B cell (primary cell): ENCODE results near the gene PMPCA. TPM values are rescaled to one million over a fixed set of nuclear protein-coding genes. Genes with fewer than 3 reads are reported as not detected.

ENCODE experiments used
- ATAC-seq: fragments of 200-7000 bp; cut with Tn5 transposase; one replicate; pipeline ENCODE4 v1.10.0; 2021; ENCODE audit warnings: low read depth, mild to moderate bottlenecking, moderate number of reproducible peaks, moderate library complexity
- CTCF ChIA-PET: fragments of 350-600 bp; sonication (Branson Sonifier 250); formaldehyde crosslinking; loops from one replicate; lab custom pipeline; 2021; ENCODE audit warnings: antibody characterized with exemption, inconsistent platforms; lab: Charles Lee
- POLR2A ChIA-PET: fragments of 350-600 bp; sonication (Branson Sonifier 250); formaldehyde crosslinking; loops from one replicate; lab custom pipeline; 2021; ENCODE audit warnings: antibody characterized with exemption; lab: Charles Lee
- DNase-seq: peaks from one replicate; pipeline ENCODE4 v3.0.0; 2013
- H2AFZ ChIP-seq: 2 replicates; pipeline ENCODE4 v1.6.1; 2012; ENCODE audit warnings: mild to moderate bottlenecking, low read depth, low read length; ENCODE audit not compliant: insufficient read depth, poor library complexity, severe bottlenecking
- H3K27ac ChIP-seq, 2 donors: 1 replicate in 1 of 2; 2 replicates in 1 of 2; pipeline ENCODE4 v1.5.1; 2012 to 2013; ENCODE audit warnings: low read length in 2 of 2, mild to moderate bottlenecking in 2 of 2, moderate library complexity in 1 of 2
- H3K27me3 ChIP-seq, 4 experiments: fragments of 200-600 bp in 1 of 4; sonication (generic) in 1 of 4; replicated peaks in 1 of 4; 1 replicate in 2 of 4; 2 replicates in 2 of 4; pipeline versions ENCODE4 v1.6.1 to v1.7.0; 2013 to 2016; ENCODE audit warnings: low read length in 3 of 4, mild to moderate bottlenecking in 2 of 4, mixed read lengths in 1 of 4, moderate library complexity in 1 of 4; ENCODE audit not compliant: insufficient read depth in 4 of 4, control insufficient read depth in 3 of 4; ENCODE audit errors: control extremely low read depth in 1 of 4
- H3K36me3 ChIP-seq, 2 experiments: replicated peaks in 1 of 2; 1 replicate in 1 of 2; 2 replicates in 1 of 2; pipeline versions ENCODE4 v1.6.1 to v1.7.1; 2013; ENCODE audit warnings: low read length in 1 of 2; ENCODE audit not compliant: insufficient read depth in 2 of 2, control insufficient read depth in 1 of 2; ENCODE audit errors: control extremely low read depth in 1 of 2, extremely low read depth in 1 of 2
- H3K4me1 ChIP-seq, 2 donors: fragments of 200-600 bp in 1 of 2; sonication (generic) in 1 of 2; 1 replicate in 1 of 2; 2 replicates in 1 of 2; pipeline versions ENCODE4 v1.5.1 to v1.6.1; 2013 to 2017; ENCODE audit warnings: low read length in 2 of 2; ENCODE audit not compliant: control insufficient read depth in 2 of 2, insufficient read depth in 2 of 2
- H3K4me2 ChIP-seq: replicated peaks from 2 replicates; pipeline ENCODE3; 2012; ENCODE audit warnings: mild to moderate bottlenecking, low read depth, low read length; ENCODE audit not compliant: poor library complexity, severe bottlenecking
- H3K4me3 ChIP-seq, 5 experiments: fragments of 200-600 bp in 1 of 5; sonication (generic) in 1 of 5; 1 replicate in 3 of 5; 2 replicates in 2 of 5; pipeline versions ENCODE4 v1.5.1 to v1.7.0; 2011 to 2016; ENCODE audit warnings: low read length in 4 of 5, mild to moderate bottlenecking in 4 of 5, low read depth in 2 of 5, control low read depth in 1 of 5, moderate library complexity in 1 of 5; ENCODE audit not compliant: insufficient read depth in 1 of 5; ENCODE audit errors: control extremely low read depth in 1 of 5, extremely low read depth in 1 of 5
- H3K79me2 ChIP-seq: fragments of 200-600 bp; sonication (generic); one replicate; pipeline ENCODE4 v1.6.0; 2016; ENCODE audit warnings: low read length; ENCODE audit not compliant: control insufficient read depth, insufficient read depth
- H3K9ac ChIP-seq: fragments of 200-600 bp; sonication (generic); 2 replicates; pipeline ENCODE4 v1.6.1; 2017; ENCODE audit warnings: mild to moderate bottlenecking, low read length, moderate library complexity
- H3K9me3 ChIP-seq, 3 donors: one replicate each; pipeline versions ENCODE4 v1.6.1 to v1.7.1; 2013; ENCODE audit warnings: low read length in 2 of 3; ENCODE audit not compliant: control insufficient read depth in 2 of 3, insufficient read depth in 1 of 3; ENCODE audit errors: control extremely low read depth in 1 of 3
- H4K20me1 ChIP-seq: 2 replicates; pipeline ENCODE4 v1.6.0; 2012; ENCODE audit warnings: mild to moderate bottlenecking, low read length; ENCODE audit not compliant: insufficient read depth, control insufficient read depth, poor library complexity, severe bottlenecking
- H3K27ac Mint-ChIP-seq: one replicate; pipeline ENCODE4 v1.8.0; 2021; ENCODE audit warnings: mixed read lengths
- H3K27me3 Mint-ChIP-seq: one replicate; pipeline ENCODE4 v1.8.0; 2021; ENCODE audit warnings: mixed read lengths
- H3K4me1 Mint-ChIP-seq: one replicate; pipeline ENCODE4 v1.8.0; 2021; ENCODE audit warnings: mixed read lengths
- H3K4me3 Mint-ChIP-seq: one replicate; pipeline ENCODE4 v1.8.0; 2021; ENCODE audit warnings: mixed read lengths
- H3K9me3 Mint-ChIP-seq: one replicate; pipeline ENCODE4 v1.8.0; 2022; ENCODE audit warnings: mixed read lengths; ENCODE audit not compliant: insufficient read depth
- CTCF ChIP-seq: fragments of 200-600 bp; IDR thresholded peaks from one replicate; pipeline ENCODE4 v1.8.0; 2022; ENCODE audit warnings: antibody characterized with exemption, mild to moderate bottlenecking
- EZH2 ChIP-seq: IDR thresholded peaks from 2 replicates; pipeline ENCODE4 v1.6.1; 2012; ENCODE audit warnings: borderline replicate concordance, low read depth, mild to moderate bottlenecking, moderate library complexity, low read length; ENCODE audit not compliant: insufficient read depth, poor library complexity, severe bottlenecking
- WGBS: methylation state at CpG from one replicate; pipeline ENCODE4 v1.1.5; 2013; ENCODE audit warnings: missing lambda C conversion rate; ENCODE audit not compliant: insufficient coverage; 5-methylcytosine and 5-hydroxymethylcytosine counted together
- intact Hi-C: fragments of 100-400 bp; cut with micrococcal nuclease; formaldehyde crosslinking; loops from one replicate; pipeline ENCODE4 v1.10.0; 2022
- polyA plus RNA-seq: library from polyadenylated mRNA; depleted of rRNA; stranded (reverse); fragments of >200 nt; gene quantifications from 2 replicates; pipeline ENCODE4 v1.2.3, GENCODE V29; 2012
- total RNA-seq, 2 donors: library from RNA; stranded (reverse); fragments of 120-200 nt in 1 of 2; gene quantifications; 1 replicate in 1 of 2; 2 replicates in 1 of 2; pipeline versions ENCODE4 v1.2.3 to v1.2.4, GENCODE V29; 2013 to 2022

Gene PMPCA
- total and polyA plus RNA-seq, 2 donors (not counting 1 experiment from before 2014, with no cell fraction given) = 64.4 to 72.2 TPM

GRCh38 chr9:136368190-136368589 lies 42.3 kb upstream of the PMPCA start:
- Histone ChIP-seq H3K79me2 (no peaks in the 10 kb centered on the region), H4K20me1 (no peaks in the 10 kb centered on the region), H3K9ac (no peak overlapping the region), H3K36me3 (no peaks in the 10 kb centered on the region), H3K9me3 (peaks cover 0 to 10% (median 0%) of the 10 kb centered on the region in 3 donors), H3K4me1 (peaks cover 15 to 20% of the 10 kb centered on the region in 2 donors), H3K27me3 (peaks cover 0 to 6% (median 0%) of the 10 kb centered on the region in 4 experiments), H3K4me3 (no peak overlapping the region), H3K4me2 (no peak overlapping the region), H3K27ac (no peak overlapping the region), H2AFZ (no peak overlapping the region)
- Mint-ChIP-seq H3K4me1 (peaks cover 12% of the 10 kb centered on the region), H3K9me3 (no peaks in the 10 kb centered on the region), H3K27me3 (no peaks in the 10 kb centered on the region), H3K27ac (no peak overlapping the region), H3K4me3 (no peak overlapping the region)
- POLR2A ChIA-PET = no interaction called here
- CTCF ChIA-PET = no interaction called here
- 82% methylated on average over 15 of the region's 18 CpGs for WGBS
- TF ChIP-seq CTCF (no peak), EZH2 (no peak)
- intact Hi-C loops = no loop called here
- DNase-seq (no peak), ATAC-seq (no peak)

GRCh38 chr9:136370037-136370436 lies 40.4 kb upstream of the PMPCA start:
- H3K27me3 Mint-ChIP-seq = no peaks in the 10 kb centered on the region
- ChIA-PET POLR2A (no interaction called here), CTCF (no interaction called here)
- Histone ChIP-seq H3K4me1 (peaks cover 14 to 17% of the 10 kb centered on the region in 2 donors), H3K4me3 (no peak overlapping the region), H3K9ac (no peak overlapping the region), H3K9me3 (no peaks in the 10 kb centered on the region), H3K4me2 (no peak overlapping the region), H3K79me2 (no peaks in the 10 kb centered on the region), H3K27ac (no peak overlapping the region), H3K27me3 (peaks cover 0 to 6% (median 0%) of the 10 kb centered on the region in 4 experiments), H4K20me1 (no peaks in the 10 kb centered on the region), H2AFZ (no peak overlapping the region), H3K36me3 (no peaks in the 10 kb centered on the region)
- intact Hi-C loops = no loop called here
- no peak for DNase-seq
- no peak overlapping the region for H3K4me3 Mint-ChIP-seq
- TF ChIP-seq CTCF (no peak), EZH2 (no peak)
- no peaks in the 10 kb centered on the region for H3K9me3 Mint-ChIP-seq
- 97% methylated on average over 17 of the region's 19 CpGs for WGBS
- peaks cover 12% of the 10 kb centered on the region for H3K4me1 Mint-ChIP-seq
- H3K27ac Mint-ChIP-seq = no peak overlapping the region
- ATAC-seq = no peak
